Activated naive CD8-positive, alpha-beta T cell (primary cell): ENCODE results near the gene MPIG6B.
A peak's percentile ranks its signal among the peaks of the same experiment; 100 is the strongest.
"Not testable (repeated sequence)": the region's sequence is repeated elsewhere in the genome, so short reads cannot be mapped to it uniquely, and the experiment has no call there.

Source experiments
- H3K27ac Mint-ChIP-seq: one replicate; pipeline ENCODE4 v1.8.0; 2021; ENCODE audit warnings: mixed read lengths
- H3K27me3 Mint-ChIP-seq: one replicate; pipeline ENCODE4 v1.8.0; 2021; ENCODE audit warnings: mixed read lengths
- H3K36me3 Mint-ChIP-seq: one replicate; pipeline ENCODE4 v1.8.0; 2021; ENCODE audit warnings: mixed read lengths
- H3K4me1 Mint-ChIP-seq: one replicate; pipeline ENCODE4 v1.8.0; 2021; ENCODE audit warnings: low read depth, mixed read lengths
- H3K4me3 Mint-ChIP-seq: one replicate; pipeline ENCODE4 v1.8.0; 2021; ENCODE audit warnings: mild to moderate bottlenecking, mixed read lengths
- H3K9me3 Mint-ChIP-seq: one replicate; pipeline ENCODE4 v1.8.0; 2021; ENCODE audit warnings: low read depth, mixed read lengths

The MPIG6B gene

DNA sequence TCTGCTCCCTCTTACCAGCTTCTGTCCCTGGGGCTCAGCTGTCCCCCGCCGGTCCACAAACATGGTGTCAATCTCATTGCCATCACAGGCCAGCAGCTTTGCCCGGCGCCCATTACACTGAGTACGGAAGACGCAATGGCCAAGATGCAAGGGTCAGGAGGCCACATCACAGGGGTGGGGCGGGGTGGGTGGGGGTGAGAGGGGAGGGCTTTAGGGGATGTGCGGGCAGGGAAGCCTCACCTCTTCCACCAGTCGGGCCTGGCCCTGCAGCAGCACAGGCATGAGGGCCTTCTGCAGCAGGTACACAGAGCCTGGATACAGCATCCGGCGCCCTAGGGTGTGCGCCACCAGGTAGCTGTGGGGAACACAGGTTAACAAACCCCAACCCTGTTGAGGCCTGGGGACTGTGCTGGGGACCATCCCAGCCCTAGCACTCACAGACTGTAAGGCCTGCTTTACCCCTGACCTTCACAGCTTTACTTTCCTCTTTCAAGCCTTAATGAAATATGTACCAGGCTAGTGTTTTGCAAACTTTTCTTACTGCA lies 31.5 kb upstream of the MPIG6B start:
- H3K36me3 Mint-ChIP-seq, result no peaks in the 10 kb centered on the region
- no peak overlapping the region for H3K4me3 Mint-ChIP-seq
- H3K9me3 Mint-ChIP-seq, result no peaks in the 10 kb centered on the region
- no peaks in the 10 kb centered on the region for H3K27me3 Mint-ChIP-seq
- no peaks in the 10 kb centered on the region for H3K4me1 Mint-ChIP-seq
- no peak overlapping the region for H3K27ac Mint-ChIP-seq

DNA sequence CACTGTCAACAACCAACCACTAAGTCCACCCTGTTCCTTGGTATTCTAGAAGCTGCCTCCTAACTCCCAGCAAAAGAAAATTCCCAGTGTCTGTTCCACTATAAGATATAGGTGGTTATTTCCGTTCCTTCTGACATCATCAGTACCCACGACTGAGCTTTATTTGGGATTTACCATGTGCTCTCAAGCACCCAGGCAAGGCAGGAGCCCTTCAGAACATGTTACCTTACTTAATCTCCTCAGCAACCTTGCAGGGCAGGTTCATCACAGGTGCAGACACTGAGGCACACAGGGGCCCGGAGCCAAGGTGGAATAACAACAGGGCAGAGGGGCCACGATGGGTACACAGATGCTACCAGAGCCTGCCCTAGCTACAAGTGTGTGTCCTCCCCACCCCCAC lies 30.8 kb upstream of the MPIG6B start:
- H3K4me1 Mint-ChIP-seq, result peaks cover 2% of the 10 kb centered on the region
- no peaks in the 10 kb centered on the region for H3K27me3 Mint-ChIP-seq
- H3K27ac Mint-ChIP-seq, result no peak overlapping the region
- no peaks in the 10 kb centered on the region for H3K36me3 Mint-ChIP-seq
- no peak overlapping the region for H3K4me3 Mint-ChIP-seq
- no peaks in the 10 kb centered on the region for H3K9me3 Mint-ChIP-seq

DNA sequence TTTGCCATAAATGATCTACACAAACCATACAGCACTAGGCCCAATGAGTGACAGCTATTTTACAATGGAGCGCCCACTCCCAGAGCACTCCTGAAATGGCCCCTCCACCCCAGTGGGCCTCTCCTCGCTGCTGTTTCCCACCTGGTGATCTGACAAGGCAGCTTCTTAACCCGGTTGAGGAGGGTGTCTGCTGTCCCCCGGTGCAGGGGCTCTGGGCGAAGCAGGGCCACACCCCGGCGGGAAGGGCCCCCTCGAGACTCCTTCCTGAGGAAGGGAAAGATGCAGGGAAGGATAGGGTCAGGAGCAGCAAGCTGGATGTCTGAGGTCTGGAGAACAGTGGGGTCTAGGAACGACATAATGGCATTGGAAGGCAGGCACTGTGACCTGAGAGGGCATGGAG lies 30.3 kb upstream of the MPIG6B start:
- H3K36me3 Mint-ChIP-seq, result no peaks in the 10 kb centered on the region
- H3K9me3 Mint-ChIP-seq, result no peaks in the 10 kb centered on the region
- no peak overlapping the region for H3K27ac Mint-ChIP-seq

DNA sequence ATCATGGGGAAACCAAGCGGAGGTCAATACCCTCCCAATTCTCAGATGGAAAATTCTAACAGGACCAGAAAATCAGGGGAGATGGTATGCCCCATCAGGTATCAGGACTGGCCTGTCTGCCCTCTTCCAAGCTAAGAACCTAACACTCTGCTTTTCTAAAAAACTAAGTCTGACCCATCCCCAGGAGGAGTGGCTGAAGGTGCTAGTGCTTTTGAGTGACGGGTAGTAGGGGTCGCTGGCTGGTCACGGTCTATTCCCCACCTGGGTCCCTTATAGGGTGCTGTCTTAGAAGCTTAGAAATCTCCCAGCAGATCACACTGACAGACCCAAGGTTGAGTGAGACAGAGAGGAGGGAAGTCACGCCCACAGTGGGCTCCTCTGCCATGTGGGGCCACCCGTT lies 29.6 kb upstream of the MPIG6B start:
- H3K36me3 Mint-ChIP-seq, result peaks cover 2% of the 10 kb centered on the region
- no peak overlapping the region for H3K27ac Mint-ChIP-seq
- no peaks in the 10 kb centered on the region for H3K27me3 Mint-ChIP-seq
- peaks cover 10% of the 10 kb centered on the region for H3K4me1 Mint-ChIP-seq
- no peaks in the 10 kb centered on the region for H3K9me3 Mint-ChIP-seq
- no peak overlapping the region for H3K4me3 Mint-ChIP-seq

More for the DNA sequence above, 30.3 kb upstream of the MPIG6B start:
- peaks cover 7% of the 10 kb centered on the region for H3K4me1 Mint-ChIP-seq
- H3K4me3 Mint-ChIP-seq, result no peak overlapping the region
- no peaks in the 10 kb centered on the region for H3K27me3 Mint-ChIP-seq

DNA sequence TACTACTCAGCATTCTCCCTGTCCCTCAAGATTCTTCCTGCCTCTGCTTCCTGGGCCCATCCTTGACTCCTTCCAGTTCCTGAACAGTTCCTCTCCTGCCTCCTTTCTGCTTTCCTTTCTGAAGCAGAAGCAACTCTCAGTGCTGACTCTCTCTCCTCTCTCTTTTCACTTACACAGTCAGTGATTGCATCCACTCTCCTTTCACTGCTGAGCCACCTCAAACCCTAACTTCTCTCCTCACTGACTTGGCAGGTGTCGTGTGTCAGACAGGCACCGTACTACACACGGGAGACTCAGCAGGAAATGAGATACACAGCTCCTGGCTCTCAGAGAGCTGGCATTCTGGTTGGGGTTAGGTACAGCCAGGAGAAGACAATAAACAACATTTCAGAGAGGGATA lies 25.6 kb upstream of the MPIG6B start:
- peak overlapping the region; percentile 17 for H3K27ac Mint-ChIP-seq
- H3K4me1 Mint-ChIP-seq, result peaks cover 33% of the 10 kb centered on the region
- peaks cover 2% of the 10 kb centered on the region for H3K36me3 Mint-ChIP-seq
- no peaks in the 10 kb centered on the region for H3K27me3 Mint-ChIP-seq
- H3K9me3 Mint-ChIP-seq, result no peaks in the 10 kb centered on the region
- H3K4me3 Mint-ChIP-seq, result no peak overlapping the region

DNA sequence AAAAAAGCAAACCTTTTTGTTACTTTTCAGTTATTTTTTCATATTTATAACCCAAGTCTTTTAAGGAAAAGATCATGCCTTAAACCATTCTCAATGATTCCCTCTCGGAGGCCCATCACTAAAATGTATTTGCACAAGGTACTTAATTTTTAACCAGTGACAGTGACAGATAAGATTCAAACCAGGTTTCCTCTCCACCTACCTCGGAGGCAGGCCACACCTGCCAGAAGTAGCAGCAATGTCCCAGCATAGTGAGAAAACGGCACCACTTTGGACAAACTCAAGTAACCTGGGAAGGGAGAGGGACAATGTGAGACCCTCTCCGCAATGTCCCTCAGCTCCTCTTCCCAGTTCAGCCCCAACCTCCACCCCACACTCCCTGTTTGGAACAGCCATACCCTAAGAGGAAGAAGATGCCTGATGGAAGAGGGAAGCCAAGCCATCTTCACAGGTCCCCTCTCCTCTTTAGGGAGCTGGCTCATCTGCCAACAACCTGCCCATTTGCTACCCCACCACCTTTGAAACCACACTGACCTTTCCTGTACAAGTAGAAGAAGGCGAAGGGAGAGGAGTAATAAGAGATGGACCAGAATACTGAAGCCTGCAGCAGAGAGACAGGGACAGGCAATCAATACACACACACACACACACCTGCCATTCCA lies 22.3 kb upstream of the MPIG6B start:
- H3K9me3 Mint-ChIP-seq, result no peaks in the 10 kb centered on the region
- H3K36me3 Mint-ChIP-seq, result peaks cover 4% of the 10 kb centered on the region
- peak overlapping the region; percentile 100 for H3K4me3 Mint-ChIP-seq
- H3K4me1 Mint-ChIP-seq, result peaks cover 38% of the 10 kb centered on the region
- H3K27ac Mint-ChIP-seq, result peak overlapping the region; percentile 46
- H3K27me3 Mint-ChIP-seq, result no peaks in the 10 kb centered on the region

DNA sequence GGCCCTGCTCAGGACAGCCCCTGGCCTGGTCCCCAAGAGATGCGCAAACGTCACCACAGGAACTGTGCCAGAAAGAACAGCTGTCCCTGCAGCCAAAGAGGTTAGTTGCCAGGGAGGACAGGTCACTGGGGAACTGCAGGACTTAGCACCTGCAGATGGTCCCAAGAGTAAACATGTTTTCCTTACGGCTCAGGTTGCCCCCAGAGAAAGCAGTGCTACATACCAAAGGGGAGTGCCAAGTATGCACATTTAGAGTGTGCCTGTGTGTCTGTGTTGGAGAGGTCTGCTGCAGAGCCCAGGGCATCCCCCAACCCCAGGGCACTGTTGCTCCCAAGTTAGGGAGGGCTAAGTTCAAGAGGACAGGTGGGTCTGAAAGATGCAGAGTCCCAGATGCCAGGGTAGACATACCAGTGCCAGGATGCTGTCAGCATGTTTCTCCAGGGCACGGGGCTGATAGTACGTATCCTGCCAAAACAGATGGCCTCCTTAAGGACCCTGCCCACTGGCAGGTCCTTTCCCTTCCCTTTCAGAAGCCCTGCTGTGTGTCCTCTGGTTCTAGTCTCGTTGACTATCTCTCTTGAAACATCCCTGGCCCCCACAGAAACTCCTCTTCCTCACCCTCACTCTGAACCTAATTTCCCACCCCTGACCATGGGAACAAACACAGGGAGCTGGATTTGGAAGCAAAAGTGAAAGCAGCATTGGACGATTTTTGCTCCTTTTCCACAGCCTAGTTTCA lies 21.3 kb upstream of the MPIG6B start:
- Mint-ChIP-seq H3K36me3 (peaks cover 4% of the 10 kb centered on the region), H3K27me3 (no peaks in the 10 kb centered on the region), H3K4me3 (peak overlapping the region; percentile 100), H3K9me3 (no peaks in the 10 kb centered on the region), H3K27ac (peak overlapping the region; percentile 98), H3K4me1 (peaks cover 38% of the 10 kb centered on the region)

DNA sequence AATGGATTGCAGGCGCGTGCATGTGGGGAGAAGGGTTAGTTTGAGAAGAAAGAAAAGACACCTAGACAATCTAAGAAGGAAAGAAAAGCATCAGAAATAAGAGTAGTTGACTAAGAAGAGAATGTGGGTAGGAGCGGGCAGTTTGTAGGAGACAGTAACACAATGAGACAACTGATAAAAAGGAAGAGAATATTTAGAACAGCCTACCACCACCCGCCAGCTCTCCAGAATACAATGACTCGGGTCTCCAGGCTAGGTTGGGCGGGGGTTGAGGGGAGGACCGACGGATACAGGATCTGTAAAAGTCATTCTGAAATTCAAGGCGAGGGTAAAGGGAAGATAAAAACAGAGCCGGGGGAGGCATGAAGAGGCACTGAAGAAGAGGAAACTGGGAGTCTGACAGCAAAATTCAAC lies 20.8 kb upstream of the MPIG6B start:
- peaks cover 35% of the 10 kb centered on the region for H3K4me1 Mint-ChIP-seq
- peak overlapping the region; percentile 98 for H3K27ac Mint-ChIP-seq
- peaks cover 4% of the 10 kb centered on the region for H3K36me3 Mint-ChIP-seq
- no peaks in the 10 kb centered on the region for H3K9me3 Mint-ChIP-seq
- peak overlapping the region; percentile 100 for H3K4me3 Mint-ChIP-seq
- H3K27me3 Mint-ChIP-seq, result no peaks in the 10 kb centered on the region

DNA sequence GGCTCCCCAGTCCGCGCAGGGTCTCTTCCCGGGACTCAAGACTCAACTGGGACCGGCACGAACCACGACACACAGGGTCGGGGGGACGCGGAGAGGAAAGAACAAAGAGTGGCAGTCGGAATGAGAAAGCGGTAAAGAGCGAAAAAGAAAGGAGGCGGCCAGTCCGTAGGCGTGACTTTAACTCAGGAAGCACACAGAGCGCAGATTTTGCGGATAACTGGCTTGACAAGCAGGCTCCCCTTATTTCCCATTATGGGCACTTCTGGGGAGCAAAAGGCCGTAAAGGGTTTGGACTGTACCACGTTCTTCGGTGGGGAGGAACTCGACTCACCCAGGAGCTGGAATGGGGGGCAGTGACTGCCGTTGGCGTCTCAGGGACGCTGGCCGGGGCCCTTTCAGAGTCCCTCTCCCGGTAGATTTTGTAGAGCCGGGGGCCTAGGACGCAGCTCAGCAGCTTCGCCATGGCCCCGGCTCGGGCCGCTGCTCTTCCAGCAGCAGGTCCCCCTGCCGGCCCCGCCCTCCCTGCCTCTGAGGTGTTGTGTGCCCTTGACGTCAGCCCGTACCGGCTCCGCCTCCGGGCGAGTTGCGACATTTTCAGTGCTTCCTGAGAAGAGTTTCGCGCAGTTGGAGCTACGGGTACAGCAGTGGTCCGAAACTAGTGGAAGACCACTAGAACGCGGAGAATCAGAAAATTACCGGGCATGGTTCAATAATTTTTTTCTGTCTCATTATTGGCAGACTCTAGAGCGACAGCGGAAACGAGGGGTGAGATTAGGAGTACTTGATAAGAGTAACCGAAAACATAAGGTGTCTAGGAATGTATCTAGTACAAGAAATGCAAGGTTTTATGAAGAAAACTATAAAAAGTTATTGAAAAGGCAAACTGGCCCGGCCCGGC lies 20.1 kb upstream of the MPIG6B start, which contains the start of gene ABHD16A:
Gene ABHD16A, minus strand, starts transcription at position 506 of the 898 bp plus-strand sequence. Its CDS starts 43 bp downstream, at position 463.
- Mint-ChIP-seq H3K27me3 (no peaks in the 10 kb centered on the region), H3K36me3 (peaks cover 2% of the 10 kb centered on the region), H3K4me1 (peaks cover 29% of the 10 kb centered on the region), H3K27ac (peak within 1 kb of the TSS; percentile 98), H3K4me3 (peak within 1 kb of the TSS; percentile 100), H3K9me3 (no peaks in the 10 kb centered on the region)

DNA sequence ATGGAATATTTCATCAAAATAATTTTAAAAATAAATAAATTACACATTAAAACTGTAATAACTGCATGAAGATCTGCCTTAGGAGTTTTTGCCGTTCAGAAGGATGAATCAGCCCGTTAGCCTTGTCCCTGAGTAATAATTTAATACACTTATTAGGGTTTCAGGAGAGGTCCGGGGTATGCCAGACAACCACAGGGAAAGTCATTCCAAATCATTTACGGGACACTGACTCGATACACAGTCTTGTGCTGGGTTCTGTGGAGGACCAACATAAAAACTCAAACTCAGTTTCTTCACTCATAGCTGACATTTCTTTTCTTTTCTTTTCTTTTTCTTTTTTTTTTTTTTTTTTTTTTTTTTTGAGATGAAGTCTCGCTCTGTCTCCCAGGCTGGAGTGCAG lies 17.2 kb upstream of the MPIG6B start:
- Mint-ChIP-seq H3K27me3 (no peaks in the 10 kb centered on the region), H3K4me1 (peaks cover 25% of the 10 kb centered on the region), H3K27ac (no peak overlapping the region), H3K4me3 (no peak overlapping the region), H3K9me3 (no peaks in the 10 kb centered on the region), H3K36me3 (peaks cover 2% of the 10 kb centered on the region)

DNA sequence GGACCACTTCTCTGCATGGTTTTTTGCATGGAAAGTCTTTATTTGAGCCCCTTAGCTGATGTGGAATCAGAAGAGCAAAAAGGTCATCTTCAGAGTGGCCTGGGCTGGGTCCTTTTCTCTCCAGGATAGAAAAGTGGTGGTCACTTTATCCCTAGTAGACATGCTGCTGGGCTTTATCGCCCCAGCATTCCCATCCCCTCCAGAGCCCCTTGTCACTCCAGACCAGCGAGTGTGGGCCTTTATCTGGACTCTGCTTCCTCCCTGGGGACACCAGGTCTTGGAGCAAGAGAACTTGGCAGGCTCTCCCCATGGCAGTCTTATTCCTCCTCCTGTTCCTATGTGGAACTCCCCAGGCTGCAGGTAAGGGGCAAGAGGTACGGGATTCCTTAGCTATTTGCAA lies 16.6 kb upstream of the MPIG6B start, which contains the start of gene LY6G6F:
Gene LY6G6F, plus strand, starts transcription at position 268 of the 400 bp plus-strand sequence. Its CDS starts 41 bp downstream, at position 309.
- Mint-ChIP-seq H3K9me3 (no peaks in the 10 kb centered on the region), H3K4me1 (peaks cover 24% of the 10 kb centered on the region), H3K27ac (no peak within 1 kb of the TSS), H3K27me3 (no peaks in the 10 kb centered on the region), H3K4me3 (no peak within 1 kb of the TSS), H3K36me3 (peaks cover 2% of the 10 kb centered on the region)

DNA sequence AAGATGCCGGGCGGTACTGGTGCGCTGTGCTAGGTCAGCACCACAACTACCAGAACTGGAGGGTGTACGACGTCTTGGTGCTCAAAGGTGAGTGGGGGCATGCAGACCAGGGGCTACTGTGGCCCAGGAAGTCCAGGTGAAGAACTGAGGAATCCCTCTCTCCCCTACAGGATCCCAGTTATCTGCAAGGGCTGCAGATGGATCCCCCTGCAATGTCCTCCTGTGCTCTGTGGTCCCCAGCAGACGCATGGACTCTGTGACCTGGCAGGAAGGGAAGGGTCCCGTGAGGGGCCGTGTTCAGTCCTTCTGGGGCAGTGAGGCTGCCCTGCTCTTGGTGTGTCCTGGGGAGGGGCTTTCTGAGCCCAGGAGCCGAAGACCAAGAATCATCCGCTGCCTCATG lies 15.5 kb upstream of the MPIG6B start:
- H3K27me3 Mint-ChIP-seq, result no peaks in the 10 kb centered on the region
- H3K4me1 Mint-ChIP-seq, result peaks cover 14% of the 10 kb centered on the region
- peaks cover 2% of the 10 kb centered on the region for H3K36me3 Mint-ChIP-seq
- no peak overlapping the region for H3K27ac Mint-ChIP-seq
- no peak overlapping the region for H3K4me3 Mint-ChIP-seq
- no peaks in the 10 kb centered on the region for H3K9me3 Mint-ChIP-seq

DNA sequence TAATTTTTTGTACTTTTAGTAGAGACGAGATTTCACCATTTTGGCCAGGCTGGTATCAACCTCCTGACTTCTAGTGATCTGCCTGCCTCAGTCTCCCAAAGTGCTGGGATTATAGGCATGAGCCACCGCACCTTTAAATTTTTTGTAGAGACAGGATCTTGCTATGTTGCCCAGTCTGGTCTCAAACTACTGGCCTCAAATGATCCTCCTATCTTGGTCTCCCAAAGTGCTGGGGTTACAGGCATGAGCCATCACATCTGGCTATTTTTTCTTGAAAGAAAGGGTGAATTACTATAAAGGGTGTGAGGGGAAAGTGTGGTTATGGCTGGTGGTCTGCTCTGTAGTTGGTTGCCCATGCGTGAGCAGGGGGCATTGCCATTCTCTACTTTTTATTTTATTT lies 14.9 kb upstream of the MPIG6B start:
- no peaks in the 10 kb centered on the region for H3K9me3 Mint-ChIP-seq
- H3K27ac Mint-ChIP-seq, result no peak overlapping the region
- no peaks in the 10 kb centered on the region for H3K27me3 Mint-ChIP-seq
- no peak overlapping the region for H3K4me3 Mint-ChIP-seq
- peaks cover 14% of the 10 kb centered on the region for H3K4me1 Mint-ChIP-seq
- H3K36me3 Mint-ChIP-seq, result peaks cover 2% of the 10 kb centered on the region

DNA sequence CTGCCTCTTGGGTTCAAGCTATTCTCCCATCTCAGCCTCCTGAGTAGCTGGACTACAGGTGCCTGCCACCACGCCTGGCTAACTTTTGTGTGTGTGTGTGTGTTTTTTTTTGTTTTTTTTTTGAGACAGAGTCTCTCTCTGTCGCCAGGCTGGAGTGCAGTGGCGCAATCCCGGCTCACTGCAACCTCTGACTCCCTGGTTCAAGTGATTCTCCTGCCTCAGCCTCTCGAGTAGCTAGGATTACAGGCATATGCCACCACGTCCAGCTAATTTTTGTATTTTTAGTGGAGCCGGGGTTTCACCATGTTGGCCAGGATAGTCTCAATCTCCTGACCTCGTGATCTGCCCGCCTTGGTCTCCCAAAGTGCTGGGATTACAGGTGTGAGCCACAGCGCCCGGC lies 14.0 kb upstream of the MPIG6B start:
- not testable (repeated sequence) for H3K27ac Mint-ChIP-seq, H3K27me3 Mint-ChIP-seq, H3K36me3 Mint-ChIP-seq, H3K9me3 Mint-ChIP-seq, H3K4me3 Mint-ChIP-seq
- peaks cover 14% of the 10 kb centered on the region for H3K4me1 Mint-ChIP-seq
